GM12878 (cell line): ENCODE results near the gene KRTAP1-1. TPM values are rescaled to one million over a fixed set of nuclear protein-coding genes. Genes with fewer than 3 reads are reported as not detected.
"Not testable (repeated sequence)": the region's sequence is repeated elsewhere in the genome, so short reads cannot be mapped to it uniquely, and the experiment has no call there.

ENCODE experiments used
- ATAC-seq: fragments of 200-7000 bp; cut with Tn5 transposase; 3 replicates; pipeline ENCODE4 v1.9.1; 2020; ENCODE audit warnings: mild to moderate bottlenecking, moderate library complexity
- BruUV-seq: library from RNA; stranded (reverse); fragments of 400-500 nt; replicated peaks from 2 replicates; lab custom pipeline; 2021; lab: Mats Ljungman, UMichigan
- CTCF ChIA-PET: fragments of 300-600 bp; sonication (Branson Sonifier 250); formaldehyde crosslinking; extraction: SDS; loops from one replicate; lab custom pipeline; 2021; ENCODE audit warnings: inconsistent platforms; lab: Yijun Ruan, JAX
- POLR2A ChIA-PET: fragments of 350-600 bp; formaldehyde crosslinking; extraction: SDS; loops from one replicate; lab custom pipeline; 2021; ENCODE audit warnings: inconsistent platforms; lab: Charles Lee
- RAD21 ChIA-PET: fragments of 300-600 bp; sonication (Branson Sonifier 250); formaldehyde crosslinking; loops from one replicate; lab custom pipeline; 2023; ENCODE audit warnings: antibody characterized with exemption; ENCODE audit not compliant: unreplicated experiment; lab: Charles Lee
- SMC1A ChIA-PET: fragments of 300-600 bp; sonication (Branson Sonifier 250); formaldehyde crosslinking; loops from one replicate; lab custom pipeline; 2023; ENCODE audit not compliant: unreplicated experiment, uncharacterized antibody; lab: Charles Lee
- DNase-seq: peaks from one replicate; pipeline ENCODE4 v3.0.0-alpha.2; 2011; ENCODE audit warnings: low read depth, low spot score
- FAIRE-seq: peaks from 3 replicates; lab custom pipeline; 2011; peaks lifted over from hg19 to GRCh38; lab: Jason Lieb, UNC
- H2AFZ ChIP-seq: 2 replicates; pipeline ENCODE4 v1.6.0; 2011; ENCODE audit warnings: low read depth, low read length, control low read depth; ENCODE audit not compliant: control insufficient read depth
- H3K27ac ChIP-seq: 2 replicates; pipeline ENCODE4 v1.5.1; 2011; ENCODE audit warnings: control low read depth; ENCODE audit not compliant: control insufficient read depth, insufficient read depth
- H3K27me3 ChIP-seq, 2 experiments: replicated peaks in 1 of 2; 2 replicates each; pipeline versions ENCODE4 v1.6.0 to v1.6.1; 2011; ENCODE audit warnings: low read length in 1 of 2; ENCODE audit not compliant: control insufficient read depth in 2 of 2, insufficient read depth in 2 of 2
- H3K36me3 ChIP-seq, 2 experiments: 2 replicates each; pipeline ENCODE4 v1.5.1; 2011; ENCODE audit warnings: low read length in 1 of 2; ENCODE audit not compliant: control insufficient read depth in 2 of 2, insufficient read depth in 2 of 2
- H3K4me1 ChIP-seq: 2 replicates; pipeline ENCODE4 v1.6.1; 2011; ENCODE audit warnings: mild to moderate bottlenecking, low read length, moderate library complexity, mixed read lengths; ENCODE audit not compliant: control insufficient read depth, insufficient read depth
- H3K4me2 ChIP-seq: 2 replicates; pipeline ENCODE4 v1.6.0; 2011; ENCODE audit warnings: control low read depth; ENCODE audit not compliant: control insufficient read depth, insufficient read depth
- H3K4me3 ChIP-seq: fragments of 200-600 bp; sonication (generic); 2 replicates; pipeline ENCODE4 v1.5.1; 2016
- H3K79me2 ChIP-seq: 2 replicates; pipeline ENCODE4 v1.6.0; 2011; ENCODE audit warnings: low read length; ENCODE audit not compliant: control insufficient read depth, insufficient read depth
- H3K9ac ChIP-seq: 2 replicates; pipeline ENCODE4 v1.8.0; 2011; ENCODE audit warnings: low read length, control low read depth, mixed read lengths; ENCODE audit not compliant: control insufficient read depth, insufficient read depth
- H3K9me3 ChIP-seq: replicated peaks from 3 replicates; pipeline ENCODE4 v1.5.1; 2011; ENCODE audit warnings: mild to moderate bottlenecking, low read length; ENCODE audit not compliant: control insufficient read depth, insufficient read depth
- H4K20me1 ChIP-seq: 2 replicates; pipeline ENCODE4 v1.6.0; 2011; ENCODE audit not compliant: control insufficient read depth, insufficient read depth
- CEBPB ChIP-seq, 2 experiments: fragments of 150-350 bp in 1 of 2; IDR thresholded peaks; 2 replicates each; pipeline ENCODE4 v1.6.1; 2012 to 2014; ENCODE audit warnings: low read depth in 2 of 2, low read length in 2 of 2, borderline replicate concordance in 1 of 2, inconsistent platforms in 1 of 2
- ESRRA ChIP-seq: IDR thresholded peaks from 2 replicates; pipeline ENCODE4 v1.6.1; 2012; ENCODE audit warnings: mild to moderate bottlenecking, low read length, improper control_type of control experiment
- POLR2AphosphoS5 ChIP-seq: IDR thresholded peaks from 2 replicates; pipeline ENCODE4 v1.6.1; 2011; ENCODE audit warnings: mild to moderate bottlenecking, low read length, inconsistent platforms
- WRNIP1 ChIP-seq: IDR thresholded peaks from 2 replicates; pipeline ENCODE4 v1.6.1; 2011; ENCODE audit warnings: low read depth, low read length, improper control_type of control experiment, borderline replicate concordance
- WGBS: methylation state at CpG from one replicate; pipeline ENCODE4 v1.1.6; 2016; ENCODE audit warnings: low lambda C conversion rate; ENCODE audit not compliant: insufficient replicate concordance, insufficient coverage; ENCODE audit errors: missing lambda C conversion rate; 5-methylcytosine and 5-hydroxymethylcytosine counted together
- in situ Hi-C: fragments of 300-500 bp; cut with MboI; formaldehyde crosslinking; loops from 9 replicates; pipeline ENCODE4 v1.14.3; 2018; ENCODE audit warnings: mixed read lengths
- intact Hi-C: fragments of 100-400 bp; cut with micrococcal nuclease; formaldehyde crosslinking; loops from one replicate; pipeline ENCODE4 v1.14.2; 2022; ENCODE audit not compliant: unreplicated experiment
- polyA plus RNA-seq, 11 experiments: library from polyadenylated mRNA; depleted of rRNA in 4 of 11; unstranded in 6 of 11; stranded (reverse) in 5 of 11; fragments of >200 nt; fragmentation: Nextera tagmentation in 4 of 11; fragmentation: Illumina TruSeq in 1 of 11; extraction: Ambion mirVana in 4 of 11; extraction: Trizol in 1 of 11; gene quantifications; 1 replicate in 1 of 11; 2 replicates in 10 of 11; pipeline versions ENCODE4 v1.2.1 to v1.2.3, GENCODE V29; 2011 to 2016; ENCODE audit warnings: inconsistent platforms in 2 of 11, missing spikeins in 2 of 11, low read depth in 1 of 11
- total RNA-seq, 4 experiments: library from RNA; depleted of rRNA in 3 of 4; stranded (reverse); fragments of >200 nt in 3 of 4; fragmentation: Illumina TruSeq in 1 of 4; extraction: Trizol in 1 of 4; gene quantifications; 2 replicates each; pipeline versions ENCODE4 v1.2.1 to v1.2.3, GENCODE V29; 2013 to 2021
- TF ChIP-seq, protein P1 (sequence below): fragments of 450-650 bp; IDR thresholded peaks from 2 replicates; pipeline ENCODE4 v1.6.1; 2017; ENCODE audit warnings: mild to moderate bottlenecking
- TF ChIP-seq, protein P2 (sequence below): IDR thresholded peaks from 2 replicates; pipeline ENCODE4 v1.6.1; 2011; ENCODE audit warnings: borderline replicate concordance, low read depth, mild to moderate bottlenecking, moderate library complexity, low read length; ENCODE audit not compliant: insufficient read depth, poor library complexity, severe bottlenecking

The KRTAP1-1 gene
- total and polyA plus RNA-seq, 10 of the 15 experiments (the other 5 are each of a cell fraction or from before 2014, with no cell fraction given): not detected

- no peak overlapping the region for H3K4me3 ChIP-seq
- H3K36me3 ChIP-seq: no peaks in the 10 kb centered on the region
- DNase-seq (no peak), FAIRE-seq (no peak), ATAC-seq (no peak)
- POLR2A ChIA-PET: no interaction called here
- SMC1A ChIA-PET: no interaction called here
- H3K79me2 ChIP-seq: no peaks in the 10 kb centered on the region
- TF ChIP-seq WRNIP1 (no peak), CEBPB (IDR thresholded peaks at IDR 0.05; ENCODE audit: borderline replicate concordance in 1 of 2, low read depth in 2 of 2, low read length in 2 of 2) (no peak), ESRRA (no peak), POLR2AphosphoS5 (no peak)
- TF ChIP-seq, protein P1, sequence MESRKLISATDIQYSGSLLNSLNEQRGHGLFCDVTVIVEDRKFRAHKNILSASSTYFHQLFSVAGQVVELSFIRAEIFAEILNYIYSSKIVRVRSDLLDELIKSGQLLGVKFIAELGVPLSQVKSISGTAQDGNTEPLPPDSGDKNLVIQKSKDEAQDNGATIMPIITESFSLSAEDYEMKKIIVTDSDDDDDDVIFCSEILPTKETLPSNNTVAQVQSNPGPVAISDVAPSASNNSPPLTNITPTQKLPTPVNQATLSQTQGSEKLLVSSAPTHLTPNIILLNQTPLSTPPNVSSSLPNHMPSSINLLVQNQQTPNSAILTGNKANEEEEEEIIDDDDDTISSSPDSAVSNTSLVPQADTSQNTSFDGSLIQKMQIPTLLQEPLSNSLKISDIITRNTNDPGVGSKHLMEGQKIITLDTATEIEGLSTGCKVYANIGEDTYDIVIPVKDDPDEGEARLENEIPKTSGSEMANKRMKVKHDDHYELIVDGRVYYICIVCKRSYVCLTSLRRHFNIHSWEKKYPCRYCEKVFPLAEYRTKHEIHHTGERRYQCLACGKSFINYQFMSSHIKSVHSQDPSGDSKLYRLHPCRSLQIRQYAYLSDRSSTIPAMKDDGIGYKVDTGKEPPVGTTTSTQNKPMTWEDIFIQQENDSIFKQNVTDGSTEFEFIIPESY: no peak
- TF ChIP-seq, protein P2, sequence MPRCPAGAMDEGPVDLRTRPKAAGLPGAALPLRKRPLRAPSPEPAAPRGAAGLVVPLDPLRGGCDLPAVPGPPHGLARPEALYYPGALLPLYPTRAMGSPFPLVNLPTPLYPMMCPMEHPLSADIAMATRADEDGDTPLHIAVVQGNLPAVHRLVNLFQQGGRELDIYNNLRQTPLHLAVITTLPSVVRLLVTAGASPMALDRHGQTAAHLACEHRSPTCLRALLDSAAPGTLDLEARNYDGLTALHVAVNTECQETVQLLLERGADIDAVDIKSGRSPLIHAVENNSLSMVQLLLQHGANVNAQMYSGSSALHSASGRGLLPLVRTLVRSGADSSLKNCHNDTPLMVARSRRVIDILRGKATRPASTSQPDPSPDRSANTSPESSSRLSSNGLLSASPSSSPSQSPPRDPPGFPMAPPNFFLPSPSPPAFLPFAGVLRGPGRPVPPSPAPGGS: no peak
- CTCF ChIA-PET: no interaction called here
- no peaks in the 10 kb centered on the region for H3K9me3 ChIP-seq
- no peak overlapping the region for H3K27ac ChIP-seq
- H3K4me2 ChIP-seq: no peak overlapping the region
- no peak overlapping the region for H3K9ac ChIP-seq
- intact Hi-C loops: no loop called here
- in situ Hi-C loops: no loop called here
- H3K4me1 ChIP-seq: no peaks in the 10 kb centered on the region
- H4K20me1 ChIP-seq: no peaks in the 10 kb centered on the region
- 38% methylated on average over 2 of the region's 2 CpGs for WGBS
- no peaks in the 10 kb centered on the region for H3K27me3 ChIP-seq
- RAD21 ChIA-PET: no interaction called here
- BruUV-seq: no TSS peak
- H2AFZ ChIP-seq: no peak overlapping the region
These were observed 3.3 kb downstream of the KRTAP1-1 start for GRCh38 chr17:41037853-41038350.

- RAD21 ChIA-PET, H3K9ac ChIP-seq, FAIRE-seq, intact Hi-C loops, in situ Hi-C loops, ATAC-seq, H2AFZ ChIP-seq, SMC1A ChIA-PET, POLR2A ChIA-PET, H3K79me2 ChIP-seq, H4K20me1 ChIP-seq, H3K27ac ChIP-seq, H3K36me3 ChIP-seq, H3K4me2 ChIP-seq, BruUV-seq, H3K27me3 ChIP-seq, H3K4me3 ChIP-seq, CTCF ChIA-PET, DNase-seq, H3K9me3 ChIP-seq, H3K4me1 ChIP-seq: not testable (repeated sequence)
- 38% methylated on average over 10 of the region's 10 CpGs for WGBS
These were observed 6.8 kb downstream of the KRTAP1-1 start, which contains the start of gene KRTAP1-3 for GRCh38 chr17:41034346-41034935. TSS of gene KRTAP1-3 (minus strand) at chr17:41034874. CDS start at chr17:41034821, 53 bp downstream.
